ENCODE data around the gene NOTO. TPM values are rescaled to one million over a fixed set of nuclear protein-coding genes. Genes with fewer than 3 reads are reported as not detected.

Gene NOTO
- total RNA-seq, 1 donor from 2014 or later: not detected

DNA sequence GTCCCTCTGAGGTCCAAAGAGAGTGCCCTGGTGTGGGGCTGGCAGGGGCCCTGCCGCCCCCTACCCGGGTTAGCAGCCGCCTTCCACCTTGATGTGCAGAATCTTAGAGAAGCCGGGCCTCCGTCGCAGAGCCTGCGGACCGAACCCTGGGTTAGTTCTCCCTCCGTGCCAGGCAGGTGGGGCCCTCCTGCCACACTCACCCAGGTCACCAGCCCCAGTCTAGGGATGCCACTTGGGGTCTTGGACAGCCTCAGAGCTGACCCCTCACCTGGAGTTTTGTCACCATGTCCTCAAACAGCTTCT lies 56.5 kb downstream of the NOTO start:
- Histone ChIP-seq H3K4me3 (ENCODE audit: insufficient read depth, low read depth, low read length) (no peak overlapping the region), H3K36me3 (ENCODE audit: insufficient read depth, low read length) (peaks cover 3% of the 10 kb centered on the region), H2AFZ (ENCODE audit: low read depth, low read length) (no peak overlapping the region), H3K9me3 (ENCODE audit: insufficient read depth, low read depth, low read length) (no peaks in the 10 kb centered on the region), H4K20me1 (ENCODE audit: insufficient read depth, low read length) (peaks cover 30% of the 10 kb centered on the region), H3K4me2 (ENCODE audit: low read length) (no peak overlapping the region), H3K27me3 (ENCODE audit: insufficient read depth, low read length) (no peaks in the 10 kb centered on the region), H3K4me1 (ENCODE audit: insufficient read depth, low read length) (no peaks in the 10 kb centered on the region), H3K79me2 (ENCODE audit: insufficient read depth, low read length) (no peaks in the 10 kb centered on the region), H3K9ac (ENCODE audit: low read length) (no peak overlapping the region), H3K27ac (ENCODE audit: low read depth, low read length) (no peak overlapping the region)
- no peak for TF ChIP-seq EZH2 (IDR thresholded peaks at IDR 0.05; ENCODE audit: insufficient read depth, low read length)
- TF ChIP-seq, protein P1, sequence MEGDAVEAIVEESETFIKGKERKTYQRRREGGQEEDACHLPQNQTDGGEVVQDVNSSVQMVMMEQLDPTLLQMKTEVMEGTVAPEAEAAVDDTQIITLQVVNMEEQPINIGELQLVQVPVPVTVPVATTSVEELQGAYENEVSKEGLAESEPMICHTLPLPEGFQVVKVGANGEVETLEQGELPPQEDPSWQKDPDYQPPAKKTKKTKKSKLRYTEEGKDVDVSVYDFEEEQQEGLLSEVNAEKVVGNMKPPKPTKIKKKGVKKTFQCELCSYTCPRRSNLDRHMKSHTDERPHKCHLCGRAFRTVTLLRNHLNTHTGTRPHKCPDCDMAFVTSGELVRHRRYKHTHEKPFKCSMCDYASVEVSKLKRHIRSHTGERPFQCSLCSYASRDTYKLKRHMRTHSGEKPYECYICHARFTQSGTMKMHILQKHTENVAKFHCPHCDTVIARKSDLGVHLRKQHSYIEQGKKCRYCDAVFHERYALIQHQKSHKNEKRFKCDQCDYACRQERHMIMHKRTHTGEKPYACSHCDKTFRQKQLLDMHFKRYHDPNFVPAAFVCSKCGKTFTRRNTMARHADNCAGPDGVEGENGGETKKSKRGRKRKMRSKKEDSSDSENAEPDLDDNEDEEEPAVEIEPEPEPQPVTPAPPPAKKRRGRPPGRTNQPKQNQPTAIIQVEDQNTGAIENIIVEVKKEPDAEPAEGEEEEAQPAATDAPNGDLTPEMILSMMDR (IDR thresholded peaks at IDR 0.05; ENCODE audit: insufficient read depth, low read depth, low read length): no peak
- H3K36me3 Mint-ChIP-seq (ENCODE audit: low read depth, unreplicated experiment): peaks cover 12% of the 10 kb centered on the region
- DNase-seq (ENCODE audit: low read depth): no peak
- no peaks in the 10 kb centered on the region for H3K4me1 Mint-ChIP-seq (ENCODE audit: low read depth, unreplicated experiment)
- no peak overlapping the region for H3K27ac Mint-ChIP-seq (ENCODE audit: unreplicated experiment)
- no peak for FAIRE-seq
- H3K4me3 Mint-ChIP-seq (ENCODE audit: unreplicated experiment): no peak overlapping the region
- H3K27me3 Mint-ChIP-seq (ENCODE audit: low read depth, unreplicated experiment): no peaks in the 10 kb centered on the region
- no peaks in the 10 kb centered on the region for H3K9me3 Mint-ChIP-seq (ENCODE audit: unreplicated experiment)

DNA sequence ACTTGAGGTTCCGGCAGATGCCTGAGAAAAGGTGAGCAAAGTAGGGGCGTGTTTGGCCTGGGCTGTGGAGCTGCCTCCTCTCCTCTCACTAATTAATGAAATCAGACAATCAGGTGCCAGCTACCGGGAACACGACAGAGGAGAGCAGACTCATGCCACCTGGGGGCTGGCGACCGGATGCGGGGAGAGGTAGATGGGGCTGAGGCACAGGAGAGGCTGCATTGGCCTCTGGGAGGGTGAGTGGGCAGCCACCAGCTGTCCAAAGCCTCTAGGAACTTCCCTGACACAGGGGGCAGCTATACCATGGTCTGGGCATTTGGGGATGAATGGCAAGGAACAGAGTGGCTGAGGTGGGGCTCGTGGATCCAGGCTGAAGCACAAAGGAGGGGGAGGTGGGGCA lies 56.9 kb downstream of the NOTO start:
- H3K36me3 Mint-ChIP-seq (ENCODE audit: low read depth, unreplicated experiment): peaks cover 15% of the 10 kb centered on the region
- no peak overlapping the region for H2AFZ ChIP-seq (ENCODE audit: low read depth, low read length)
- H3K9ac ChIP-seq (ENCODE audit: low read length): no peak overlapping the region
- no peak overlapping the region for H3K4me3 ChIP-seq (ENCODE audit: insufficient read depth, low read depth, low read length)
- no peak for FAIRE-seq
- H3K27ac Mint-ChIP-seq (ENCODE audit: unreplicated experiment): no peak overlapping the region
- H3K4me1 Mint-ChIP-seq (ENCODE audit: low read depth, unreplicated experiment): no peaks in the 10 kb centered on the region
- no peak overlapping the region for H3K4me2 ChIP-seq (ENCODE audit: low read length)
- H3K9me3 ChIP-seq (ENCODE audit: insufficient read depth, low read depth, low read length): no peaks in the 10 kb centered on the region
- no peak for TF ChIP-seq EZH2 (IDR thresholded peaks at IDR 0.05; ENCODE audit: insufficient read depth, low read length)
- TF ChIP-seq, protein P1 (IDR thresholded peaks at IDR 0.05; ENCODE audit: insufficient read depth, low read depth, low read length): no peak
- H3K36me3 ChIP-seq (ENCODE audit: insufficient read depth, low read length): no peaks in the 10 kb centered on the region
- H3K79me2 ChIP-seq (ENCODE audit: insufficient read depth, low read length): no peaks in the 10 kb centered on the region
- no peaks in the 10 kb centered on the region for H3K4me1 ChIP-seq (ENCODE audit: insufficient read depth, low read length)
- no peaks in the 10 kb centered on the region for H3K27me3 Mint-ChIP-seq (ENCODE audit: low read depth, unreplicated experiment)
- no peak overlapping the region for H3K27ac ChIP-seq (ENCODE audit: low read depth, low read length)
- DNase-seq (ENCODE audit: low read depth): no peak
- H4K20me1 ChIP-seq (ENCODE audit: insufficient read depth, low read length): peaks cover 26% of the 10 kb centered on the region
- H3K9me3 Mint-ChIP-seq (ENCODE audit: unreplicated experiment): no peaks in the 10 kb centered on the region
- H3K27me3 ChIP-seq (ENCODE audit: insufficient read depth, low read length): no peaks in the 10 kb centered on the region
- H3K4me3 Mint-ChIP-seq (ENCODE audit: unreplicated experiment): no peak overlapping the region

DNA sequence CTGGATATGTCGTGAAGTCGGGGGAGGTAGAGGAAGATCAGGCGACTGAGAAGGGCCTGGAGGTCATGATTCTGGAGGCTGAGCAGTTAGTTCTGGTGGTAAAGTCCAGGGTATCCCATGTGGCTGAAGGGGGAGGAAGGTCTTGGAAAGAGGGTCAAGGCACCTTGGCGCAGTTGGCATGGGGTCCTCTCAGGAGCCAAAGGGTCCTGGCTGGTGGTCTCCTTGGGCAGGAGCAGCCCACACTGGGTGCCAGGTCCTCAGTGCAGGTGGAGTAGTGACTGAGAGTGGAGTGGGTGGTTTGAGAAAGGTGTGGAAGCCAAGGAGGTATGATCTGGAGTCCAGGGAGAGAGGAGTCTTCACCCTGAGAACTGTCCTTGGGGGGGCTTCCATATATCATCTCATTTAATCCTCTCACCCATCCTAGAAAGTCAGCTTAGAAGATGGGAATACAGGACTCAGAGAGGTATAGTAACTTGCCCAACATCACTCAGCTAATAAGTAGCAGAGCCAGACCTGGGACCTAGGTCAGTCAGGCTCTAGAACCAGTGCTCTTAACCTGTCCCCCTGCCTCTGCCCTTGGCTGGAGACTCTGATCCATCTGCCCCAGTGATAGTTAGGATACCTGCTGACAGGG lies 57.4 kb downstream of the NOTO start:
- H3K4me1 ChIP-seq (ENCODE audit: insufficient read depth, low read length): no peaks in the 10 kb centered on the region
- FAIRE-seq (no peak), DNase-seq (ENCODE audit: low read depth) (no peak)
- no peaks in the 10 kb centered on the region for H3K36me3 ChIP-seq (ENCODE audit: insufficient read depth, low read length)
- no peaks in the 10 kb centered on the region for H3K27me3 ChIP-seq (ENCODE audit: insufficient read depth, low read length)
- H3K9me3 ChIP-seq (ENCODE audit: insufficient read depth, low read depth, low read length): no peaks in the 10 kb centered on the region
- Mint-ChIP-seq H3K4me3 (ENCODE audit: unreplicated experiment) (no peak overlapping the region), H3K27ac (ENCODE audit: unreplicated experiment) (no peak overlapping the region), H3K36me3 (ENCODE audit: low read depth, unreplicated experiment) (peaks cover 15% of the 10 kb centered on the region), H3K27me3 (ENCODE audit: low read depth, unreplicated experiment) (no peaks in the 10 kb centered on the region), H3K4me1 (ENCODE audit: low read depth, unreplicated experiment) (no peaks in the 10 kb centered on the region), H3K9me3 (ENCODE audit: unreplicated experiment) (no peaks in the 10 kb centered on the region)
- H4K20me1 ChIP-seq (ENCODE audit: insufficient read depth, low read length): peaks cover 20% of the 10 kb centered on the region
- no peak overlapping the region for H3K4me3 ChIP-seq (ENCODE audit: insufficient read depth, low read depth, low read length)
- TF ChIP-seq, protein P1 (IDR thresholded peaks at IDR 0.05; ENCODE audit: insufficient read depth, low read depth, low read length): no peak
- no peak for TF ChIP-seq EZH2 (IDR thresholded peaks at IDR 0.05; ENCODE audit: insufficient read depth, low read length)
- H3K27ac ChIP-seq (ENCODE audit: low read depth, low read length): no peak overlapping the region
- H3K79me2 ChIP-seq (ENCODE audit: insufficient read depth, low read length): no peaks in the 10 kb centered on the region
- no peak overlapping the region for H2AFZ ChIP-seq (ENCODE audit: low read depth, low read length)
- no peak overlapping the region for H3K4me2 ChIP-seq (ENCODE audit: low read length)
- H3K9ac ChIP-seq (ENCODE audit: low read length): no peak overlapping the region
